ENCODE measurements around the gene GGTA1.
"Not testable (repeated sequence)": the region's sequence is repeated elsewhere in the genome, so short reads cannot be mapped to it uniquely, and the experiment has no call there.

GGTA1 gene

GRCh38 chr9:121455527-121456239 is 44.0 kb downstream of the GGTA1 start:
- DNase-seq: no peak

- DNase-seq: no peak
Observed at GRCh38 chr9:121454972-121455371, 44.7 kb downstream of the GGTA1 start.

- DNase-seq: no peak
Observed at GRCh38 chr9:121453232-121453892, 46.3 kb downstream of the GGTA1 start.

GRCh38 chr9:121452085-121452484 is 47.6 kb downstream of the GGTA1 start:
- DNase-seq: no peak

- DNase-seq: no peak
Observed at GRCh38 chr9:121451586-121451985, 48.1 kb downstream of the GGTA1 start.

GRCh38 chr9:121450241-121450640 is 49.4 kb downstream of the GGTA1 start:
- no peak for DNase-seq

GRCh38 chr9:121449786-121450185 is 49.9 kb downstream of the GGTA1 start:
- DNase-seq: no peak

GRCh38 chr9:121447321-121447834 is 52.3 kb downstream of the GGTA1 start:
- DNase-seq: no peak

- DNase-seq: no peak
Observed at GRCh38 chr9:121445986-121446385, 53.7 kb downstream of the GGTA1 start.

GRCh38 chr9:121443981-121444380 is 55.7 kb downstream of the GGTA1 start:
- no peak for DNase-seq

- DNase-seq: no peak
Observed at GRCh38 chr9:121441165-121441564, 58.5 kb downstream of the GGTA1 start.

GRCh38 chr9:121439711-121440664 is 59.7 kb downstream of the GGTA1 start:
- no peak for DNase-seq

- DNase-seq: no peak
Observed at GRCh38 chr9:121439016-121439415, 60.6 kb downstream of the GGTA1 start.

GRCh38 chr9:121437891-121438290 is 61.8 kb downstream of the GGTA1 start:
- no peak for DNase-seq

- DNase-seq: not testable (repeated sequence)
Observed at GRCh38 chr9:121437046-121437445, 62.6 kb downstream of the GGTA1 start.

- no peak for DNase-seq
Observed at GRCh38 chr9:121434969-121435368, 64.7 kb downstream of the GGTA1 start.

GRCh38 chr9:121427899-121428298 is 71.7 kb downstream of the GGTA1 start:
- DNase-seq: no peak

- no peak for DNase-seq
Observed at GRCh38 chr9:121424024-121424432, 75.6 kb downstream of the GGTA1 start.

GRCh38 chr9:121411993-121412392 is 87.7 kb downstream of the GGTA1 start:
- no peak for DNase-seq

GRCh38 chr9:121405899-121406298 is 93.7 kb downstream of the GGTA1 start:
- DNase-seq: no peak

Data from CD4-positive, alpha-beta T cell treated with Interleukin-4 for 1 hour (primary cell).